K562 (cell line): ENCODE results near the gene ITGAL. TPM values are rescaled to one million over a fixed set of nuclear protein-coding genes. Genes with fewer than 3 reads are reported as not detected.

Experiments
- CCNT2 ChIP-seq: IDR thresholded peaks from 2 replicates; pipeline ENCODE4 v1.6.1; 2011; ENCODE audit warnings: borderline replicate concordance, low read depth, mild to moderate bottlenecking, moderate library complexity, mixed read lengths, low read length; ENCODE audit not compliant: insufficient read length; ENCODE audit errors: extremely low read depth
- GABPB1 ChIP-seq: sonication (generic); formaldehyde crosslinking; IDR thresholded peaks from 2 replicates; pipeline ENCODE4 v1.8.0; 2022; ENCODE audit warnings: mild to moderate bottlenecking, missing genetic modification reagents
- HNRNPUL1 ChIP-seq: fragments of 200-400 bp; formaldehyde crosslinking; IDR thresholded peaks from 2 replicates; pipeline ENCODE4 v1.6.1; 2017; ENCODE audit warnings: low read length
- KLF16 ChIP-seq: IDR thresholded peaks from 2 replicates; pipeline ENCODE4 v1.6.1; 2016; ENCODE audit warnings: antibody characterized with exemption
- MEIS2 ChIP-seq: fragments of 450-650 bp; IDR thresholded peaks from 2 replicates; pipeline ENCODE4 v1.6.1; 2014; ENCODE audit warnings: mild to moderate bottlenecking; ENCODE audit not compliant: partially characterized antibody
- NFRKB ChIP-seq: fragments of 450-650 bp; IDR thresholded peaks from 2 replicates; pipeline ENCODE4 v1.6.1; 2016; ENCODE audit warnings: low read depth
- NR2C1 ChIP-seq, 2 experiments: fragments of 450-650 bp; IDR thresholded peaks; 2 replicates each; pipeline ENCODE4 v1.6.1; 2017; ENCODE audit warnings: mild to moderate bottlenecking in 2 of 2, antibody characterized with exemption in 1 of 2, inconsistent platforms in 1 of 2, missing compliant biosample characterization in 1 of 2, missing genetic modification characterization in 1 of 2
- NRF1 ChIP-seq, 2 experiments: fragments of 450-650 bp; IDR thresholded peaks in 1 of 2; conservative IDR thresholded peaks in 1 of 2; 2 replicates each; pipeline ENCODE4 v1.6.1; 2014; ENCODE audit warnings: mild to moderate bottlenecking in 2 of 2
- SMAD2 ChIP-seq: fragments of 150-350 bp; IDR thresholded peaks from 2 replicates; pipeline ENCODE4 v1.6.1; 2014; ENCODE audit warnings: low read depth, mild to moderate bottlenecking, low read length
- ZNF586 ChIP-seq: fragments of 450-650 bp; formaldehyde crosslinking; conservative IDR thresholded peaks from 2 replicates; pipeline ENCODE4 v1.4.0; 2020; ENCODE audit warnings: mild to moderate bottlenecking, moderate library complexity
- ZNF644 ChIP-seq: fragments of 200-800 bp; sonication (Bioruptor generic); IDR thresholded peaks from 2 replicates; pipeline ENCODE4 v1.6.1; 2016; ENCODE audit warnings: low read depth, missing genetic modification characterization, missing compliant biosample characterization
- polyA plus RNA-seq, 8 experiments: library from polyadenylated mRNA; depleted of rRNA in 4 of 8; stranded (reverse) in 5 of 8; unstranded in 3 of 8; fragments of >200 nt; fragmentation: Nextera tagmentation in 2 of 8; fragmentation: Illumina TruSeq in 1 of 8; extraction: Ambion mirVana in 2 of 8; extraction: Trizol in 1 of 8; gene quantifications; 2 replicates each; pipeline versions ENCODE4 v1.2.1 to v1.2.3, GENCODE V29; 2011 to 2014; ENCODE audit warnings: inconsistent platforms in 1 of 8, missing spikeins in 1 of 8
- total RNA-seq, 7 experiments: library from RNA; depleted of rRNA in 6 of 7; stranded (reverse); fragments of >200 nt in 6 of 7; fragmentation: Illumina TruSeq in 2 of 7; extraction: Trizol in 2 of 7; gene quantifications; 2 replicates each; pipeline versions ENCODE4 v1.2.1 to v1.2.3, GENCODE V29; 2011 to 2021; ENCODE audit warnings: low replicate concordance in 1 of 7
- TF ChIP-seq, protein P1 (sequence below), 2 experiments: fragments of 450-650 bp in 1 of 2; sonication (generic) in 1 of 2; formaldehyde crosslinking in 1 of 2; IDR thresholded peaks in 1 of 2; conservative IDR thresholded peaks in 1 of 2; 2 replicates each; pipeline versions ENCODE4 v1.6.1 to v1.8.1; 2016 to 2023; ENCODE audit warnings: mild to moderate bottlenecking in 2 of 2, moderate library complexity in 2 of 2, inconsistent platforms in 1 of 2, missing genetic modification reagents in 1 of 2
- TF ChIP-seq, protein P2 (sequence below): fragments of 450-650 bp; IDR thresholded peaks from 2 replicates; pipeline ENCODE4 v1.6.1; 2017; ENCODE audit warnings: antibody characterized with exemption, mild to moderate bottlenecking
- TF ChIP-seq, protein P3 (sequence below): sonication (generic); formaldehyde crosslinking; IDR thresholded peaks from 2 replicates; pipeline ENCODE4 v1.8.1; 2023; ENCODE audit warnings: mild to moderate bottlenecking, missing genetic modification reagents, moderate library complexity
- TF ChIP-seq, protein P4 (sequence below), 2 experiments: IDR thresholded peaks; 2 replicates each; pipeline ENCODE4 v1.6.1; 2011; ENCODE audit warnings: borderline replicate concordance in 1 of 2, control low read depth in 1 of 2, low read depth in 1 of 2, low read length in 1 of 2, mild to moderate bottlenecking in 1 of 2, mixed read lengths in 1 of 2, moderate library complexity in 1 of 2; ENCODE audit not compliant: insufficient read depth in 1 of 2, insufficient read length in 1 of 2, poor library complexity in 1 of 2, severe bottlenecking in 1 of 2; ENCODE audit errors: extremely low read depth in 1 of 2
- TF ChIP-seq, protein P5 (sequence below): sonication (generic); formaldehyde crosslinking; IDR thresholded peaks from 2 replicates; pipeline ENCODE4 v1.8.0; 2022; ENCODE audit warnings: mild to moderate bottlenecking, missing genetic modification reagents

Gene ITGAL
- total and polyA plus RNA-seq, 9 of the 15 experiments (the other 6 are each of a cell fraction or from before 2014, with no cell fraction given) = 0.01 to 0.53 TPM; not detected in 7

DNA sequence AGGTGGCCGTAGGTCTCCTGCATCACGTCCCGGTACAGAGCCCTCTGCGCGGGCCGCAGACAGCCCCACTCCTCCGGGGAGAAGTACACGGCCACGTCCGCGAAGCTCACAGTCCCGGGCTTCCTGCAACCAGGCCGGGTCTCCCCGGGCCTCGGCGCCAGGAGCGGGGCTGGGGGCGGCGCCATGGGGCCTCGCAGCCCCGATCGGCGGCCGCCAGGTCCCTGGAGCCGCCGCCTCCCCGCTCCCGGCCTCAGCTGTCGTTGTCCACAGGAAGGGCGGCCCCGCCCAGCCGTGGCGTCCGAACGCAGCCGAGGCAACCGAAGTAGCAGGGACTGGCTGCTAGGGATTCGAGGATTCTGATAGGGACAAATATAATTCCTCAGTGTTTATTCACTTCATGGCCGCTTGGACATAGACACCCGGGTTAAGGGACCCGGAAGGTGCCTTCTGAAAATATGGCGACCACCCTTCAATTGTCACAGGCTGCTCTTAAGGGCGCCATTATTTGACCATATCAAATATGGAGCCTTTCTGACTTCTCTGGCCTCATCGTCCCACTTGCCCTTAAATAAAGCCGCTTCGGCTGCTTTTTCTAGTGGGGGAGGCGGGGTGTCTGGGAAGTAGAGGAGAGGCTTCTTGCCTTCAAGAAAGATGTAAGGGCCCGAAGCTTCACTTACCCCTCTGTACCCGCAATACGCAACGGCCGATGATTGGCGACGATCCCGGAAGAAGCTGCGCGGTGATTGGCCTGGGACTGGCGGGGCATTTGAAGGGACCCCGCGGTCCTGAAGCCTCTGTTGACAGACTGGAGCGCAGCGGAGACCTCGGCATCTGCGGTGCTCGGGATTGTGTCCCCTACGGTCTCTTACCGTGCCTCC is 99.1 kb downstream of the ITGAL start, which contains the start of gene ZNF688 (continued):
- TF ChIP-seq, protein P1, sequence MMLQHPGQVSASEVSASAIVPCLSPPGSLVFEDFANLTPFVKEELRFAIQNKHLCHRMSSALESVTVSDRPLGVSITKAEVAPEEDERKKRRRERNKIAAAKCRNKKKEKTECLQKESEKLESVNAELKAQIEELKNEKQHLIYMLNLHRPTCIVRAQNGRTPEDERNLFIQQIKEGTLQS (IDR thresholded peaks at IDR 0.05) = no peak
- TF ChIP-seq, protein P1 (CRISPR knock-in tag; conservative IDR thresholded peaks at IDR 0.05) = no peak
- TF ChIP-seq, protein P2, sequence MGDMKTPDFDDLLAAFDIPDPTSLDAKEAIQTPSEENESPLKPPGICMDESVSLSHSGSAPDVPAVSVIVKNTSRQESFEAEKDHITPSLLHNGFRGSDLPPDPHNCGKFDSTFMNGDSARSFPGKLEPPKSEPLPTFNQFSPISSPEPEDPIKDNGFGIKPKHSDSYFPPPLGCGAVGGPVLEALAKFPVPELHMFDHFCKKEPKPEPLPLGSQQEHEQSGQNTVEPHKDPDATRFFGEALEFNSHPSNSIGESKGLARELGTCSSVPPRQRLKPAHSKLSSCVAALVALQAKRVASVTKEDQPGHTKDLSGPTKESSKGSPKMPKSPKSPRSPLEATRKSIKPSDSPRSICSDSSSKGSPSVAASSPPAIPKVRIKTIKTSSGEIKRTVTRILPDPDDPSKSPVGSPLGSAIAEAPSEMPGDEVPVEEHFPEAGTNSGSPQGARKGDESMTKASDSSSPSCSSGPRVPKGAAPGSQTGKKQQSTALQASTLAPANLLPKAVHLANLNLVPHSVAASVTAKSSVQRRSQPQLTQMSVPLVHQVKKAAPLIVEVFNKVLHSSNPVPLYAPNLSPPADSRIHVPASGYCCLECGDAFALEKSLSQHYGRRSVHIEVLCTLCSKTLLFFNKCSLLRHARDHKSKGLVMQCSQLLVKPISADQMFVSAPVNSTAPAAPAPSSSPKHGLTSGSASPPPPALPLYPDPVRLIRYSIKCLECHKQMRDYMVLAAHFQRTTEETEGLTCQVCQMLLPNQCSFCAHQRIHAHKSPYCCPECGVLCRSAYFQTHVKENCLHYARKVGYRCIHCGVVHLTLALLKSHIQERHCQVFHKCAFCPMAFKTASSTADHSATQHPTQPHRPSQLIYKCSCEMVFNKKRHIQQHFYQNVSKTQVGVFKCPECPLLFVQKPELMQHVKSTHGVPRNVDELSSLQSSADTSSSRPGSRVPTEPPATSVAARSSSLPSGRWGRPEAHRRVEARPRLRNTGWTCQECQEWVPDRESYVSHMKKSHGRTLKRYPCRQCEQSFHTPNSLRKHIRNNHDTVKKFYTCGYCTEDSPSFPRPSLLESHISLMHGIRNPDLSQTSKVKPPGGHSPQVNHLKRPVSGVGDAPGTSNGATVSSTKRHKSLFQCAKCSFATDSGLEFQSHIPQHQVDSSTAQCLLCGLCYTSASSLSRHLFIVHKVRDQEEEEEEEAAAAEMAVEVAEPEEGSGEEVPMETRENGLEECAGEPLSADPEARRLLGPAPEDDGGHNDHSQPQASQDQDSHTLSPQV = peak; percentile 80
- peak; percentile 86 for TF ChIP-seq MEIS2
- TF ChIP-seq, protein P3, sequence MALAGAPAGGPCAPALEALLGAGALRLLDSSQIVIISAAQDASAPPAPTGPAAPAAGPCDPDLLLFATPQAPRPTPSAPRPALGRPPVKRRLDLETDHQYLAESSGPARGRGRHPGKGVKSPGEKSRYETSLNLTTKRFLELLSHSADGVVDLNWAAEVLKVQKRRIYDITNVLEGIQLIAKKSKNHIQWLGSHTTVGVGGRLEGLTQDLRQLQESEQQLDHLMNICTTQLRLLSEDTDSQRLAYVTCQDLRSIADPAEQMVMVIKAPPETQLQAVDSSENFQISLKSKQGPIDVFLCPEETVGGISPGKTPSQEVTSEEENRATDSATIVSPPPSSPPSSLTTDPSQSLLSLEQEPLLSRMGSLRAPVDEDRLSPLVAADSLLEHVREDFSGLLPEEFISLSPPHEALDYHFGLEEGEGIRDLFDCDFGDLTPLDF (CRISPR knock-in tag) = peak; percentile 34; the same call in 1 of the 2 replicates
- TF ChIP-seq, protein P4, sequence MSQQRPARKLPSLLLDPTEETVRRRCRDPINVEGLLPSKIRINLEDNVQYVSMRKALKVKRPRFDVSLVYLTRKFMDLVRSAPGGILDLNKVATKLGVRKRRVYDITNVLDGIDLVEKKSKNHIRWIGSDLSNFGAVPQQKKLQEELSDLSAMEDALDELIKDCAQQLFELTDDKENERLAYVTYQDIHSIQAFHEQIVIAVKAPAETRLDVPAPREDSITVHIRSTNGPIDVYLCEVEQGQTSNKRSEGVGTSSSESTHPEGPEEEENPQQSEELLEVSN (IDR thresholded peaks at IDR 0.05; ENCODE audit: borderline replicate concordance in 1 of 2, extremely low read depth in 1 of 2, insufficient read depth in 1 of 2, insufficient read length in 1 of 2, low read depth in 1 of 2, low read length in 1 of 2, poor library complexity in 1 of 2, severe bottlenecking in 1 of 2) = peak; percentile 9 to 80
- TF ChIP-seq NRF1 (conservative IDR thresholded peaks at IDR 0.05 in 1 of 2, IDR thresholded peaks at IDR 0.05 in 1 of 2) = peak; percentile 57 to 71
- peak; percentile 98 for TF ChIP-seq NFRKB
- TF ChIP-seq GABPB1 (CRISPR knock-in tag) = 0 out of 2 replicates have a peak, but pooled peaks have one; percentile 60
- TF ChIP-seq NR2C1 (IDR thresholded peaks at IDR 0.05) = peak; percentile 95
- peak; percentile 96 for TF ChIP-seq NR2C1 (tag; IDR thresholded peaks at IDR 0.05)
- TF ChIP-seq, protein P5, sequence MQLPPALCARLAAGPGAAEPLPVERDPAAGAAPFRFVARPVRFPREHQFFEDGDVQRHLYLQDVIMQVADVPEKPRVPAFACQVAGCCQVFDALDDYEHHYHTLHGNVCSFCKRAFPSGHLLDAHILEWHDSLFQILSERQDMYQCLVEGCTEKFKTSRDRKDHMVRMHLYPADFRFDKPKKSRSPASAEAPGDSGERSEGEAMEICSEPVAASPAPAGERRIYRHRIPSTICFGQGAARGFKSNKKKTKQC (CRISPR knock-in tag) = no peak; the same call in 1 of the 2 replicates
- TF ChIP-seq CCNT2 = peak; percentile 46
- no peak for TF ChIP-seq KLF16
- peak; percentile 88 for TF ChIP-seq ZNF644 (tag)
- no peak for TF ChIP-seq HNRNPUL1
- no peak for TF ChIP-seq ZNF586 (CRISPR knock-in tag)
- TF ChIP-seq SMAD2 = no peak
